ENCODE measurements around the gene ZNF804B. TPM values are rescaled to one million over a fixed set of nuclear protein-coding genes. Genes with fewer than 3 reads are reported as not detected.

ZNF804B gene
- total and polyA plus RNA-seq, 2 of the 4 experiments (the other 2 are of a cell fraction): not detected

DNA sequence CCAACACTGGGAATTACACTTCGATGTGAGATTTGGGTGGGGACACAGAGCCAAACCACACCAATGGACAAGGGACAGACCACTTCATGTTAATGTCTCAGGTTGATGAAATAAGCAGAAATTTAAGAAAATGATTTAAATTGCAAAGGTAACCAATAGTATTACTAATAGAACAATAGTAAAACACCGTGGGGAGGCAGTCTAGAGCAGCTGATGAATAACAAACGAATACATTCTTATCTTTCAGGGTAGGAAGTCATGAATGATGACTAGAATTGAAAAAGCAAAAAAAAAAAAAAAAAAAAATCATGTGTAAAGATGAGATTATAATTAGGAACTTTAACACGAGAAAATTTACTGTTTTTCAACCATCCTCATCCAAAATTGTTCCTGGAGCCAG, 207.9 kb downstream of the ZNF804B start:
- Histone ChIP-seq H3K4me3 (ENCODE audit: insufficient read depth, low read depth, low read length) (no peak overlapping the region), H2AFZ (replicated peaks; ENCODE audit: low read length, poor library complexity) (no peak overlapping the region), H3K27me3 (ENCODE audit: control insufficient read depth, insufficient read depth, low read length) (no peaks in the 10 kb centered on the region), H2BK15ac (ENCODE audit: low read depth, low read length) (no peak overlapping the region), H3K23ac (ENCODE audit: low read depth, low read length) (no peak overlapping the region), H4K91ac (ENCODE audit: insufficient read depth, low read depth, low read length) (no peak overlapping the region), H4K20me1 (ENCODE audit: insufficient read depth, low read length) (no peaks in the 10 kb centered on the region), H3K18ac (ENCODE audit: low read depth, low read length) (no peak overlapping the region), H2BK20ac (ENCODE audit: low read depth, low read length) (no peak overlapping the region), H2BK120ac (ENCODE audit: low read depth, low read length) (no peak overlapping the region), H3K9me3 (ENCODE audit: control insufficient read depth, insufficient read depth, low read length) (no peaks in the 10 kb centered on the region), H3K56ac (ENCODE audit: extremely low read depth, insufficient read depth, low read length) (no peak overlapping the region), H2AK5ac (ENCODE audit: low read depth, low read length) (no peak overlapping the region), H2AK9ac (replicated peaks; ENCODE audit: low read depth, low read length, poor library complexity) (no peak overlapping the region), H3K9ac (ENCODE audit: low read depth, low read length) (no peak overlapping the region), H3K4ac (ENCODE audit: low read depth, low read length) (no peak overlapping the region), H4K8ac (ENCODE audit: low read depth in 2 of 2, low read length in 2 of 2) (no peak overlapping the region), H3K4me1 (ENCODE audit: control insufficient read depth, insufficient read depth, low read length) (no peaks in the 10 kb centered on the region), H4K5ac (ENCODE audit: low read depth, low read length) (no peak overlapping the region), H3K36me3 (ENCODE audit: control insufficient read depth, insufficient read depth, low read length) (no peaks in the 10 kb centered on the region), H3K9me1 (ENCODE audit: insufficient read depth, low read length) (no peaks in the 10 kb centered on the region), H3K79me1 (ENCODE audit: low read depth in 1 of 2, low read length in 2 of 2) (no peaks in the 10 kb centered on the region), H3K27ac (ENCODE audit: insufficient read depth, low read length) (no peak overlapping the region), H3K14ac (replicated peaks; ENCODE audit: low read depth, low read length) (no peak overlapping the region), H3K4me2 (ENCODE audit: low read depth, low read length) (no peak overlapping the region), H2BK5ac (ENCODE audit: low read depth, low read length, poor library complexity, severe bottlenecking) (no peak overlapping the region)
- POLR2A ChIA-PET (ENCODE audit: unreplicated experiment): no interaction called here
- BruUV-seq (replicated peaks): no TSS peak
- intact Hi-C loops (cut with micrococcal nuclease): no loop called here
- DNase-seq (no peak), ATAC-seq (ENCODE audit: low read depth) (no peak)
- no CpG with 5 or more reads among the region's 4 CpGs for WGBS, 2 experiments (ENCODE audit: extremely low coverage in 2 of 2, insufficient read length in 1 of 2)
- dilution Hi-C loops (cut with HindIII; ENCODE audit: low sequenced_read_pairs, unreplicated experiment): no loop called here
- TF ChIP-seq, protein P1, sequence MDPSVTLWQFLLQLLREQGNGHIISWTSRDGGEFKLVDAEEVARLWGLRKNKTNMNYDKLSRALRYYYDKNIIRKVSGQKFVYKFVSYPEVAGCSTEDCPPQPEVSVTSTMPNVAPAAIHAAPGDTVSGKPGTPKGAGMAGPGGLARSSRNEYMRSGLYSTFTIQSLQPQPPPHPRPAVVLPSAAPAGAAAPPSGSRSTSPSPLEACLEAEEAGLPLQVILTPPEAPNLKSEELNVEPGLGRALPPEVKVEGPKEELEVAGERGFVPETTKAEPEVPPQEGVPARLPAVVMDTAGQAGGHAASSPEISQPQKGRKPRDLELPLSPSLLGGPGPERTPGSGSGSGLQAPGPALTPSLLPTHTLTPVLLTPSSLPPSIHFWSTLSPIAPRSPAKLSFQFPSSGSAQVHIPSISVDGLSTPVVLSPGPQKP (IDR thresholded peaks at IDR 0.05; ENCODE audit: borderline replicate concordance, low read depth, low read length): no peak
- TF ChIP-seq POLR2A (IDR thresholded peaks at IDR 0.05; ENCODE audit: low read depth, low read length) (no peak), CHD1 (IDR thresholded peaks at IDR 0.05; ENCODE audit: low read depth, low read length) (no peak), MXI1 (IDR thresholded peaks at IDR 0.05; ENCODE audit: borderline replicate concordance, low read depth, low read length) (no peak), FOS (IDR thresholded peaks at IDR 0.05; ENCODE audit: low read depth, low read length) (no peak), CEBPB (IDR thresholded peaks at IDR 0.05; ENCODE audit: low read depth, low read length) (no peak), RAD21 (IDR thresholded peaks at IDR 0.05; ENCODE audit: low read length) (no peak), RCOR1 (IDR thresholded peaks at IDR 0.05; ENCODE audit: insufficient replicate concordance, low read length) (no peak), BHLHE40 (IDR thresholded peaks at IDR 0.05; ENCODE audit: low read depth, low read length) (no peak), MAFK (IDR thresholded peaks at IDR 0.05; ENCODE audit: low read depth, low read length) (no peak), SMC3 (IDR thresholded peaks at IDR 0.05; ENCODE audit: low read depth, low read length) (no peak), RFX5 (IDR thresholded peaks at IDR 0.05; ENCODE audit: low read depth, low read length) (no peak), MAZ (IDR thresholded peaks at IDR 0.05; ENCODE audit: borderline replicate concordance, low read depth, low read length) (no peak), NFE2L2 (IDR thresholded peaks at IDR 0.05; ENCODE audit: low read depth, low read length) (no peak)
- TF ChIP-seq, protein P2, sequence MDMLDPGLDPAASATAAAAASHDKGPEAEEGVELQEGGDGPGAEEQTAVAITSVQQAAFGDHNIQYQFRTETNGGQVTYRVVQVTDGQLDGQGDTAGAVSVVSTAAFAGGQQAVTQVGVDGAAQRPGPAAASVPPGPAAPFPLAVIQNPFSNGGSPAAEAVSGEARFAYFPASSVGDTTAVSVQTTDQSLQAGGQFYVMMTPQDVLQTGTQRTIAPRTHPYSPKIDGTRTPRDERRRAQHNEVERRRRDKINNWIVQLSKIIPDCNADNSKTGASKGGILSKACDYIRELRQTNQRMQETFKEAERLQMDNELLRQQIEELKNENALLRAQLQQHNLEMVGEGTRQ (IDR thresholded peaks at IDR 0.05; ENCODE audit: low read depth, low read length): no peak
- TF ChIP-seq, protein P3, sequence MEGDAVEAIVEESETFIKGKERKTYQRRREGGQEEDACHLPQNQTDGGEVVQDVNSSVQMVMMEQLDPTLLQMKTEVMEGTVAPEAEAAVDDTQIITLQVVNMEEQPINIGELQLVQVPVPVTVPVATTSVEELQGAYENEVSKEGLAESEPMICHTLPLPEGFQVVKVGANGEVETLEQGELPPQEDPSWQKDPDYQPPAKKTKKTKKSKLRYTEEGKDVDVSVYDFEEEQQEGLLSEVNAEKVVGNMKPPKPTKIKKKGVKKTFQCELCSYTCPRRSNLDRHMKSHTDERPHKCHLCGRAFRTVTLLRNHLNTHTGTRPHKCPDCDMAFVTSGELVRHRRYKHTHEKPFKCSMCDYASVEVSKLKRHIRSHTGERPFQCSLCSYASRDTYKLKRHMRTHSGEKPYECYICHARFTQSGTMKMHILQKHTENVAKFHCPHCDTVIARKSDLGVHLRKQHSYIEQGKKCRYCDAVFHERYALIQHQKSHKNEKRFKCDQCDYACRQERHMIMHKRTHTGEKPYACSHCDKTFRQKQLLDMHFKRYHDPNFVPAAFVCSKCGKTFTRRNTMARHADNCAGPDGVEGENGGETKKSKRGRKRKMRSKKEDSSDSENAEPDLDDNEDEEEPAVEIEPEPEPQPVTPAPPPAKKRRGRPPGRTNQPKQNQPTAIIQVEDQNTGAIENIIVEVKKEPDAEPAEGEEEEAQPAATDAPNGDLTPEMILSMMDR (conservative IDR thresholded peaks at IDR 0.05; ENCODE audit: low read depth, low read length): no peak
- in situ Hi-C loops (cut with MboI; ENCODE audit: low sequenced_read_pairs): no loop called here
- CTCF ChIA-PET: no interaction called here
